IPS-NIHi7 (cell line): ENCODE measurements around the gene CCM2.
"Not testable (repeated sequence)": the region's sequence is repeated elsewhere in the genome, so short reads cannot be mapped to it uniquely, and the experiment has no call there.

Source experiments
- DNase-seq: peaks from one replicate; pipeline ENCODE4 v3.0.0; 2012; ENCODE audit warnings: mixed read lengths; ENCODE audit errors: extremely low spot score

Gene CCM2

GRCh38 chr7:45100761-45101480, 100.9 kb downstream of the CCM2 start:
- DNase-seq: no peak

GRCh38 chr7:45101748-45102147, 101.7 kb downstream of the CCM2 start:
- DNase-seq: no peak

- DNase-seq: no peak
Observed at GRCh38 chr7:45102785-45103712, 103.0 kb downstream of the CCM2 start.

GRCh38 chr7:45103958-45104843, 104.2 kb downstream of the CCM2 start:
- DNase-seq: no peak

GRCh38 chr7:45104844-45105587, 105.0 kb downstream of the CCM2 start:
- no peak for DNase-seq

GRCh38 chr7:45105588-45106188, 105.7 kb downstream of the CCM2 start:
- no peak for DNase-seq

GRCh38 chr7:45106820-45107219, 106.8 kb downstream of the CCM2 start:
- DNase-seq: no peak

GRCh38 chr7:45107356-45107755, 107.4 kb downstream of the CCM2 start:
- DNase-seq: no peak

GRCh38 chr7:45108863-45109262, 108.9 kb downstream of the CCM2 start:
- DNase-seq: no peak

- DNase-seq: peak; percentile 97
Observed at GRCh38 chr7:45111298-45112223, 111.6 kb downstream of the CCM2 start, which contains the start of gene TBRG4. Gene TBRG4, minus strand, starts transcription at chr7:45111697. Its CDS starts 2,460 bp downstream, at chr7:45109237.

- no peak for DNase-seq
Observed at GRCh38 chr7:45112648-45113047, 112.6 kb downstream of the CCM2 start.

- DNase-seq: not testable (repeated sequence)
Observed at GRCh38 chr7:45114257-45114656, 114.3 kb downstream of the CCM2 start.

- DNase-seq: no peak
Observed at GRCh38 chr7:45114926-45115325, 114.9 kb downstream of the CCM2 start.

- no peak for DNase-seq
Observed at GRCh38 chr7:45116048-45116447, 116.0 kb downstream of the CCM2 start.

GRCh38 chr7:45117582-45117981, 117.6 kb downstream of the CCM2 start:
- DNase-seq: no peak

GRCh38 chr7:45118292-45118691, 118.3 kb downstream of the CCM2 start:
- DNase-seq: no peak

GRCh38 chr7:45118889-45119331, 118.9 kb downstream of the CCM2 start:
- no peak for DNase-seq

GRCh38 chr7:45119550-45119949, 119.5 kb downstream of the CCM2 start:
- no peak for DNase-seq
